WERI-Rb-1 (cell line): ENCODE measurements around the gene IQCM.

Experiments used
- DNase-seq: peaks from one replicate; pipeline ENCODE4 v3.0.0-alpha.2; 2020
- H3K27ac ChIP-seq: fragments of 250-450 bp; sonication (Bioruptor Pico); 2 replicates; pipeline ENCODE4 v1.5.1; 2020; ENCODE audit warnings: mild to moderate bottlenecking, moderate library complexity
- H3K27me3 ChIP-seq: fragments of 250-450 bp; sonication (Bioruptor Pico); 2 replicates; pipeline ENCODE4 v1.5.1; 2021; ENCODE audit warnings: mild to moderate bottlenecking, low read depth, moderate library complexity; ENCODE audit not compliant: insufficient read depth, severe bottlenecking
- H3K36me3 ChIP-seq: fragments of 250-450 bp; sonication (Bioruptor Pico); 2 replicates; pipeline ENCODE4 v1.5.1; 2020; ENCODE audit warnings: mild to moderate bottlenecking, moderate library complexity
- H3K4me3 ChIP-seq: 2 replicates; pipeline ENCODE4 v1.5.1; 2011; ENCODE audit warnings: low read depth, mild to moderate bottlenecking, control low read depth, low read length
- H3K9me3 ChIP-seq: fragments of 250-450 bp; sonication (Bioruptor Pico); 2 replicates; pipeline ENCODE4 v1.5.1; 2021; ENCODE audit warnings: mild to moderate bottlenecking, moderate library complexity; ENCODE audit not compliant: severe bottlenecking
- TF ChIP-seq, protein P1 (sequence below): IDR thresholded peaks from 2 replicates; pipeline ENCODE4 v1.5.1; 2011; ENCODE audit warnings: low read depth, mild to moderate bottlenecking, control low read depth, inconsistent platforms, low read length

The IQCM gene

DNA sequence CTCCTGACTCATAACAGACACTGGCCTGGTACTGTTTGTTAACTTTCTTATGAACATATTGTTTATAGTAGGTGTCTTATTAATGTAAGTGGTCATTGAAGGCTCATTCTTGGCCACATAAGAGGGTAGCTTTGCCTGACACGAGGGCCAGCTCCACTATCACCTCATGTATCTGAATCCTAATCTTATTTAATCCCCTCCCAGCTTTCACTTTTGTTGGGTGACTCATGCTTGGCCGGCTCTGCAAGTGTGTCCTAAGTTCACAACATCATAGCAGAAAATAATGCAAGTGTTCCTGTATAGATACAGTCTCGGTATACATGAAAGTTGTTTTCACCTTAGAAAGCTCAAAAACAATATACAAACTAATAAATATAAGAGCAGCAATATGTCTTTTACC lies 283.8 kb downstream of the IQCM start:
- DNase-seq, result peak; percentile 37
- Histone ChIP-seq H3K4me3 (no peak overlapping the region), H3K9me3 (peaks cover 4% of the 10 kb centered on the region), H3K36me3 (no peaks in the 10 kb centered on the region), H3K27me3 (peaks cover 20% of the 10 kb centered on the region), H3K27ac (no peak overlapping the region)
- TF ChIP-seq, protein P1, sequence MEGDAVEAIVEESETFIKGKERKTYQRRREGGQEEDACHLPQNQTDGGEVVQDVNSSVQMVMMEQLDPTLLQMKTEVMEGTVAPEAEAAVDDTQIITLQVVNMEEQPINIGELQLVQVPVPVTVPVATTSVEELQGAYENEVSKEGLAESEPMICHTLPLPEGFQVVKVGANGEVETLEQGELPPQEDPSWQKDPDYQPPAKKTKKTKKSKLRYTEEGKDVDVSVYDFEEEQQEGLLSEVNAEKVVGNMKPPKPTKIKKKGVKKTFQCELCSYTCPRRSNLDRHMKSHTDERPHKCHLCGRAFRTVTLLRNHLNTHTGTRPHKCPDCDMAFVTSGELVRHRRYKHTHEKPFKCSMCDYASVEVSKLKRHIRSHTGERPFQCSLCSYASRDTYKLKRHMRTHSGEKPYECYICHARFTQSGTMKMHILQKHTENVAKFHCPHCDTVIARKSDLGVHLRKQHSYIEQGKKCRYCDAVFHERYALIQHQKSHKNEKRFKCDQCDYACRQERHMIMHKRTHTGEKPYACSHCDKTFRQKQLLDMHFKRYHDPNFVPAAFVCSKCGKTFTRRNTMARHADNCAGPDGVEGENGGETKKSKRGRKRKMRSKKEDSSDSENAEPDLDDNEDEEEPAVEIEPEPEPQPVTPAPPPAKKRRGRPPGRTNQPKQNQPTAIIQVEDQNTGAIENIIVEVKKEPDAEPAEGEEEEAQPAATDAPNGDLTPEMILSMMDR, result no peak

DNA sequence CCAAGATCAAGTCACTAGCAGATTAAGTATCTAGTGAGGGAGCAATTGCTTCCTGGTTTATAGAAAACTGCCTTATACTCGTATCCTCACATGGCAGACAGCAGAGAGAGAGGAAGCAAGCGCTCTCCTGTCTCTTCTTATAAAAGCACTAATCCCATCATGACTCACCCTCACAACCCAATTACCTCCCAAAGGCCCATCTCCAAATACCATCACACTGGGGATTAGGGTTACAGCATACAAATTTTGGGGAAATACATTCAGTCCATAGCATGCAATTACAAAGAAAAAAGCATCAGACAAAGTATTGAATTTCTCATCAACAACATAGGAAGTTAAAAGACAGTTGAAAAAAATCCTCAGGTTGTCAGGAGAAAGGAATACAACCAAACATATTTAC lies 292.6 kb downstream of the IQCM start:
- DNase-seq, result no peak
- Histone ChIP-seq H3K4me3 (no peak overlapping the region), H3K9me3 (no peaks in the 10 kb centered on the region), H3K27me3 (no peaks in the 10 kb centered on the region), H3K27ac (no peak overlapping the region), H3K36me3 (no peaks in the 10 kb centered on the region)
- TF ChIP-seq, protein P1, result no peak

DNA sequence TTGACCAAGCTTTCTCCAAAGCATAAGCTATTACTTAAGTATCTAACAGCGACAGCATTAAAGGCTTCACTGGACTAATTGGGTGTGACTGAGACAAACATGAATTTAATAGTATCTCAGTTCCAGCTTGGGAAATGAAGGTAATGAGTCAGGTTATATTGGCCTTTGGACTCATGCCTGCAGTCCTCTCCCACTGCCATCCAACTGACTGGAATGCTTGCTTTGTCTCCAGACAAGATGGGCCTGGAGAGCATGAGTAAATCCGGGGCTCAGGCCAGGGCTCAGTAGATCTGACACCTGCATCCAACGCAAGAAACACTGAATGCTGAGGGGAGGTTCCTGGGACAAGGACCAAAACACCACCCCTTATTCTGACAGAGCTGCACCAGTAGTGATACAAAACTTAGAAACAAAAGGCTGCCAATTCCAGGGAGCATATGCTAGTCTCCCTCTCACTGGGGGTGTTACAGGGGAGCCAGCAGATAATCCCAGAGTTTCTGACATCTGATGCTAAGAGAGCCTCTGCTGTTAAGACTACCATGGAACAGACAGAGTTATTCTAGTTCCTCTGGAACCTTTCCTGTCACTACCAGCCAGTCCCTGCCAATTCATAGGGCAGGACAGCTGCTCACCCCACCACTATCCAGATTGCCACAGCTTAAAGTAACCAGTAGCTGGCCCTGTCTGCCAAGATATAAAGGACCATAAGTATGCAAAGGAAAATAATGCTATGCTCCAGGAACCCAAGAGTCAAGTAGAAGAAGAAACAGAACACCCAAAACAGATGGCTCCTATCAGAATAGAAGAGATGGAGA lies 293.8 kb downstream of the IQCM start:
- Histone ChIP-seq H3K4me3 (no peak overlapping the region), H3K36me3 (no peaks in the 10 kb centered on the region), H3K27me3 (no peaks in the 10 kb centered on the region), H3K27ac (no peak overlapping the region), H3K9me3 (no peaks in the 10 kb centered on the region)
- DNase-seq, result no peak
- TF ChIP-seq, protein P1, result no peak

DNA sequence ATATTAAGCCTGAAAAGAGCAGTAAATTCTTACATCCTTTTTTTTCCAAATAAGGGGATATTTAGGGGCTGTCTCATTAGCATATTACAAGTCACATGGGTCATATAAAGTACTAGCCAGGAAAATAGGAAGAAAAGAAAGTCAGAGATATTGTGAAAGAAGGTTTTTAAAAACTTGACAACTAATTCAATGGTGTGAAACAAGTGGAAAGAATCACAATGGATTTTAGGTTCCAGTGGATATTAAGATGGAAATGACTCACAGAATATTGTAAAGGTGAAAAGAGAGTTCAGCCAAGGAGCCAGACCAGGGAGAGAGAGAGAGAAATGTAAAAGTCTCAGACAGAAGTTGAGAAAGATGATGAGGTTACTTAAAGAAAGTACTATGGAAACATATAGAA lies 297.2 kb downstream of the IQCM start:
- Histone ChIP-seq H3K27ac (no peak overlapping the region), H3K36me3 (no peaks in the 10 kb centered on the region), H3K4me3 (no peak overlapping the region), H3K27me3 (no peaks in the 10 kb centered on the region), H3K9me3 (no peaks in the 10 kb centered on the region)
- DNase-seq, result no peak
- TF ChIP-seq, protein P1, result no peak

DNA sequence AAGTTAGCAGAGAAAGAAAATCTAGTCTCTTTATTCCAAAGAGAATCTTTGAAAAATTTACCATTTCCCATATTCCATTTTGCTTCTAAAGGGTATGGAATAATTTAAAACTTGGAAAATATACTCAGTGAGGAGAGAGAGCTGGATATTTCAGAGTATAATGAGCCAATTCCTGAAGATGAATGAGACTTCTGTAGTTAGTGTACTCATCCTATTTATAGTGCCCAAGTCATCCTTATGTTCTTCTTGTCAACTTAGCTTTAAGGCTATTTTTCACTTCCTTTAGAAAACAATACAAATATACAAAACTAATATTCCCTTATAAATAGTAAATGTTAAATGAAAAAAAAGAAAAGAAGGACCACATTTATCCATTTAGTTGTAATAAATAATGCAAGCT lies 302.6 kb downstream of the IQCM start:
- Histone ChIP-seq H3K27me3 (no peaks in the 10 kb centered on the region), H3K4me3 (no peak overlapping the region), H3K9me3 (no peaks in the 10 kb centered on the region), H3K36me3 (no peaks in the 10 kb centered on the region), H3K27ac (no peak overlapping the region)
- TF ChIP-seq, protein P1, result no peak
- no peak for DNase-seq

DNA sequence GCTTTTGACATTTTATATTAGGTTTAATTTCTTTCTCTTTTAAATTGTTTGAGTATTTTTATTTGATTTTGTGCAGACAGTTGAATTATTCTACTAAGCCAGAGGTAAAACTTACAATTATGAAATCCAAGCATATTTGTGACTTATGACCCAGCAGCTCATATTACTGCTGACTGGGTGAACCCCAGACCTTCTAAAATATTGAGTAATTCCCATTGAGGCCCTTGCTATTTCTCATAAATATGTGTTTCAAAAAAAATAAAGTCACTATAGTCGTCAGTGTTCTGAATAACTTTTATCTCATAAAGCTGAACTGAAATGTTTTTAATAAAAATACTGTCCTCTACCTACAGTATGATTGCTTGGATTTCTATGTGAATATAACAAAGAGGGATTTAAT lies 303.1 kb downstream of the IQCM start:
- Histone ChIP-seq H3K36me3 (no peaks in the 10 kb centered on the region), H3K4me3 (no peak overlapping the region), H3K27me3 (no peaks in the 10 kb centered on the region), H3K27ac (no peak overlapping the region), H3K9me3 (no peaks in the 10 kb centered on the region)
- no peak for DNase-seq
- TF ChIP-seq, protein P1, result no peak
